Ishikawa (cell line): ENCODE data around the gene FBXO17.

Experiments
- CEBPB ChIP-seq: IDR thresholded peaks from 2 replicates; pipeline ENCODE4 v1.6.1; 2012
- CREB1 ChIP-seq: IDR thresholded peaks from 2 replicates; pipeline ENCODE4 v1.6.1; 2012; ENCODE audit warnings: low read depth
- EGR1 ChIP-seq: IDR thresholded peaks from 2 replicates; pipeline ENCODE4 v1.6.1; 2012
- EP300 ChIP-seq: IDR thresholded peaks from 2 replicates; pipeline ENCODE4 v1.6.1; 2012; ENCODE audit warnings: borderline replicate concordance
- FOXM1 ChIP-seq: IDR thresholded peaks from 2 replicates; pipeline ENCODE4 v1.6.1; 2012; ENCODE audit warnings: low read depth, borderline replicate concordance
- MAX ChIP-seq: IDR thresholded peaks from 2 replicates; pipeline ENCODE4 v1.6.1; 2012
- NFIC ChIP-seq: IDR thresholded peaks from 2 replicates; pipeline ENCODE4 v1.6.1; 2012
- RAD21 ChIP-seq: IDR thresholded peaks from 2 replicates; pipeline ENCODE4 v1.6.1; 2012; ENCODE audit warnings: low read depth
- REST ChIP-seq: IDR thresholded peaks from 2 replicates; pipeline ENCODE4 v1.6.1; 2012; ENCODE audit warnings: low read depth, mild to moderate bottlenecking
- TAF1 ChIP-seq: IDR thresholded peaks from 2 replicates; pipeline ENCODE4 v1.6.1; 2012; ENCODE audit warnings: low read depth, mild to moderate bottlenecking
- TCF12 ChIP-seq: IDR thresholded peaks from 2 replicates; pipeline ENCODE4 v1.6.1; 2012; ENCODE audit warnings: low read depth
- USF1 ChIP-seq: IDR thresholded peaks from 2 replicates; pipeline ENCODE4 v1.6.1; 2012
- YY1 ChIP-seq: IDR thresholded peaks from 2 replicates; pipeline ENCODE4 v1.6.1; 2012; ENCODE audit warnings: low read depth
- ZBTB7A ChIP-seq: IDR thresholded peaks from 2 replicates; pipeline ENCODE4 v1.6.1; 2012; ENCODE audit warnings: low read depth

- TF ChIP-seq REST: no peak
- no peak for TF ChIP-seq ZBTB7A
- no peak for TF ChIP-seq CEBPB
- no peak for TF ChIP-seq EGR1
- no peak for TF ChIP-seq RAD21
- no peak for TF ChIP-seq MAX
- no peak for TF ChIP-seq TAF1
- TF ChIP-seq YY1: no peak
- TF ChIP-seq TCF12: no peak
- no peak for TF ChIP-seq FOXM1
- TF ChIP-seq EP300: no peak
- no peak for TF ChIP-seq NFIC
- no peak for TF ChIP-seq USF1
- no peak for TF ChIP-seq CREB1
Measured at GRCh38 chr19:38959618-38960017, 15.9 kb downstream of the FBXO17 start.
